HG02852 (cell line): ENCODE results near the gene ABCC11.

ENCODE experiments used
- ATAC-seq: cut with Tn5 transposase; IDR thresholded peaks from one replicate; pipeline ENCODE4 v1.9.1; 2021; ENCODE audit warnings: mild to moderate bottlenecking, moderate library complexity; ENCODE audit not compliant: unreplicated experiment

The ABCC11 gene

DNA sequence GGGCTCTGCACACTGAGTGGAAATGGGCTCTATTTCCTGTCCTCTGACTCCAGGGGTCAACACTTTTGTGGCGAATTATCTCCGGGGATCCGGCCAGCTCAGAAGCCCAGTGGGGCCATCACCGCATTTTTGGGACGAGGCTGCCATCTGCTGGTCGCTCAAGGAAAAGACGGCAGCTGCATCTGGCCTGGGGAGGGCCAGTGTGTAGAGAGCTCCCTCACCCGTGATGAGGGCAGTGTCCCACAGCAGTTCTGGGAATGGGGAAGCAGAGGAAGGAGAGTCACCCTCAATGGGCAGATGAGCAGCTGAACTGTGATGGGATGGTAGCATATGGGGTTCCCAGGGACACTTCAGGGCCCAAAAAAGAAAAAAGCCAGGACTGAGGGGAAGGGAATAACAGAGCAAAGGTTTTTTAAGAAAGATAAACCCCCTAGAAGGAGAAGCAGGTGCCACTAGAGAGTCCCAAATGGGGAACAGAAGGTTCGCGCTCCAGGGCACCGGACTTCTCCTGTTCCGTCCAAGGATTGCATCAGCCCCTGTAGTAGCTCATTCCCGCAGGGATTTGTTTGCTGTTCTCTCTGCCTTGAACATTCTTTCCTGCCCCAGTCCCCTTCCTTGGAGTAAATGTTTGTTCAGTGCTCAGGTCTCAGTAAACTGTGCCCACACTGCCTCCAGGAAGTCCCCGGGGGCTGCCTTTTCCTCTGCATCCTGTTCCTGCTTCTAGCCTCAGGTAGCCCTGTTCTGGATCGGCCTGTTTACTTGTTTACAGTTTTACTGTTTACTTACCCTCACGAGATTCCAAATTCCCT, 82.2 kb downstream of the ABCC11 start:
- ATAC-seq: peak; percentile 89

- no peak for ATAC-seq
Observed at GRCh38 chr16:48162839-48163410, 84.4 kb downstream of the ABCC11 start.

DNA sequence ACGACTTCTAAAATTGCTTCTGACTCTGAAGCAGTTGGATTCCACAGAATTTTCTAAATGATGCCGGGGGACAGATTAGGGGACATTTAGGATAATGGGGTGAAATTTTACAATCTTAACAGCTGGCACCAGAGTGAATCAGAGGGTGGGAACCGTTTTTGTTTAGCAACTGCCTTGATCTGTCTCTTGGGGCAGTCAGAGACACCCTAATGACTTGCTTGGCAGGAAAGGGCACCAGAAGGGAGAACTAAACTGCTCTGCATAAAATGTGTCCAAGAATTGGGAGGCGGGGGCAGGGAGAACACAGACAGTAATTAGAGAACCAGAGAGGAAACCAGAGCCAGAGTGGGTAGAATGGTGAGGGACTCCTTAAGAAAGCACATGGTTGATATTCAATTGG, 85.4 kb downstream of the ABCC11 start:
- no peak for ATAC-seq

- no peak for ATAC-seq
Observed at GRCh38 chr16:48160575-48160974, 86.8 kb downstream of the ABCC11 start.

- ATAC-seq: peak; percentile 85
Observed at GRCh38 chr16:48158296-48158695, 89.0 kb downstream of the ABCC11 start.

DNA sequence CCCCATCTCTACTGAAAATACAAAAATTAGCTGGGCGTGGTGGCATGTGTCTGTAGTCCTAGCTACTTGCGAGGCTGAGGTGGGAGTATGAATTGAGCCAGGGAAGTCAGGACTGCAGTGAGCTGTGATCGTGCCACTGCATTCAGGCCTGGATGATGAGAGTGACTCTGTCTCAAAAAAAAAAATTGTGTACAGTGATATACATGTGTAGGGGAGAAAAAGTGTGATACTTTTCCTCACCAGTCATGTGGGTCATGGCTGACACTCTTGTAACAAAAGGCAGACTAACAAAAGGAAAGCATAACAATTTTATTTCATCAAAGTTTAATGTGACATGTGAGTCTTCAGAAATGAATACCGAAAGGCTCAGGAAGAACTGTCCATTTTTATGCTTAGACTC, 89.5 kb downstream of the ABCC11 start:
- peak; percentile 6 for ATAC-seq

GRCh38 chr16:48157302-48157701, 90.0 kb downstream of the ABCC11 start:
- ATAC-seq: no peak

DNA sequence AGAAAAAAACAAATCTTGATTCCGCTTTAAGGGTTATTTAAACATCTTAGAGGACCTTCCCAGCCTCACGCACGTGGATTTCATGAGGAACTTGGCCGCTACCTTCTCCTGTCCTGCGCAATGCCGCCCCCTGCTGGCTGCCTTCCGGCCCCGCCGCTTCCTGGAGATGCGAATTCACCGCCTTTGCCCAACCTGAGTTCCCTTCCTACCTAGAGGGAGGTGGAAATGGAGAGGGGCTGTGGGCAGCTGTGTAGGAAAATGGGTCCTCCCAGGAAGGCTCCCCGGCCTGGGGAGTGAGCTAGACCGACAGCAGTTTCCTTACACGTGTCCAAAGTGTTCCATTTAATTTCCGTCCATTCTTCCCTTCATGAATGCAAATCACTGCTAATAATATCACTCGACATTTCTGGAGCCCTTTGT, 90.5 kb downstream of the ABCC11 start:
- peak; percentile 56 for ATAC-seq

- ATAC-seq: no peak
Observed at GRCh38 chr16:48155926-48156789, 91.2 kb downstream of the ABCC11 start, which contains the start of gene ABCC12. Gene ABCC12 (minus strand): TSS chr16:48155993. CDS start chr16:48146424, 9,569 bp downstream.

DNA sequence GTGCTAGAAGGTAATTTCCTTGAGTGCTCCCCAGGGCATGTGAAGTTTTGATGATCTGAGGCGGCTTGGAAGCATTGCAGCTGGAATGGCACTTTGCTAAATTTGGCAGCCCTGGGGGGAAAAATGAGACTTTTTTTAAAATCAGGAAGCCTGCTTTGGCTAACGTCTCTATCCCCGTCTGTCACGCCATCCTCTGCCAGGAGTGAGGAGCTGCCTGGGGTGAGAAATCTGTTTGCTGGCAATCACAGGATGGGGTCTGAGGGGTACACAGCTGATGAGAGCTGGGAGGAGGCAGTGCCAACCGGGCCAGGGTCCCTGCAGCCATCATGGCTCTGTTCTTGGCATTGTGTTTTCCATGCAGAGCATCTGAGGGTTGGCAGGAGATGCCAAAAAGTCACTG, 93.6 kb downstream of the ABCC11 start:
- ATAC-seq: no peak

GRCh38 chr16:48152226-48152625, 95.1 kb downstream of the ABCC11 start:
- no peak for ATAC-seq

- no peak for ATAC-seq
Observed at GRCh38 chr16:48150707-48151106, 96.6 kb downstream of the ABCC11 start.

GRCh38 chr16:48146710-48147109, 100.6 kb downstream of the ABCC11 start:
- ATAC-seq: no peak

DNA sequence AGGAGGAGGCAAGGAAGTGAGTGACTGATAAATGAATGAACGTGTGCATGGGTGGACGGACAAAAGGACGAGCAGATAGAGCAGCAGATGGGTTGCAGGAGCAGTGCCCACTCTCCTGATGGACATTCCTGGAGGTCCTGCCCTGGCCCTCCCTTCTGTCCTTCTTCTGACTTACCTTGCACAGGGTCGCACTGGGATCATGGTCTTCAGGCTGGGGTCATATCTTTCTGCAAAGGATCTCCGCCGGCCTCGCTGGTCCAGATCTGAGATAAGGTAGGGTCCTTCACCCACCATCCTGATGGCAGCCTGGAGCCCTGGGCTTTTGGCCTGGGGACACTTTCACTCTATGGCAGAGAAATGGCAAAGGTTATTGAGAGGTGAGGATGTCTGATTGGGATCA, 101.2 kb downstream of the ABCC11 start:
- no peak for ATAC-seq

DNA sequence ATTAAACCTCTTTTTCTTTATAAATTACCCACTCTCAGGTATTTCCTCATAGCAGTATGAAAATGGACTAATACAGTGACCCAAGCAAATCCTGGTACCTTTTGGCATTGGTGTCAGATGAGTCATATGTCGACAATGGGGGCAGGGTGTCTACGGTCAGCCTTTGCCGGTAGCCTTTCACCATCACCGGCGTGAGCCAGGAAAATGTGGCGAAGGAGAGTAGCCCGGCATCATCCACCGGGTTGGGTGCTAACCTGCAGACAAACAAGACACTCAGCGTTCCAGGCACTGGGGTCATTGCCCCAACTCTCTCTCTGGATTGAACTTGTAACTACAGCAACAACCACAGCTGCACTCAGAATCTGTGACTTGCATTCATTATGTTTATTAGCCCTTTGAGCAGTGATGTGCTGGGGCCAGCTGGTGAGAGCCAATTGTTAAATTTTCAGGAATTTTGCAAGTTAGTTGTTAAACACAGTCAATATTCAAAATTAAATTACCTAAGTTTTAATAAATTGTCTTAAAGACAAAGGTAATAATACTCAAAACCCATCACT, 103.4 kb downstream of the ABCC11 start:
- ATAC-seq: no peak

DNA sequence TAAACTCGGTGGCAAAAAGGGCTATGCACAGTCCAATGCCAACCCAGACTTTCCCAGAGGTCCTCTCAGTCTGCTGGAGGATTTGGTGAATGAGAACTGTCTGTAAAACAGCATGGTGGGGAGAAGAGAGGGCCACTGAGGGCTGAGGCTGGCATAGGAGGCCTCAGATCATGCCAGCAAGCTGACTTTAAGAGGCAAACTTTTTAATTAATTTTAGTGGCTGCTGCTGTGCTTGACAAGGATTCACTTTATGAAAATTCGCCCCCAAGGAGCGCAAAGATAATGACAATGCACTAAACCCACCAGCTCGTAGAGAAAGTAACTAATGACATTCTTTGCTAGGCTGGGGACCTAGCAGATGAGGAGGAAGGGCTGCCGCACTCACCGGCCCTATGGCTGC, 106.5 kb downstream of the ABCC11 start:
- ATAC-seq: no peak

- no peak for ATAC-seq
Observed at GRCh38 chr16:48139517-48139916, 107.8 kb downstream of the ABCC11 start.

DNA sequence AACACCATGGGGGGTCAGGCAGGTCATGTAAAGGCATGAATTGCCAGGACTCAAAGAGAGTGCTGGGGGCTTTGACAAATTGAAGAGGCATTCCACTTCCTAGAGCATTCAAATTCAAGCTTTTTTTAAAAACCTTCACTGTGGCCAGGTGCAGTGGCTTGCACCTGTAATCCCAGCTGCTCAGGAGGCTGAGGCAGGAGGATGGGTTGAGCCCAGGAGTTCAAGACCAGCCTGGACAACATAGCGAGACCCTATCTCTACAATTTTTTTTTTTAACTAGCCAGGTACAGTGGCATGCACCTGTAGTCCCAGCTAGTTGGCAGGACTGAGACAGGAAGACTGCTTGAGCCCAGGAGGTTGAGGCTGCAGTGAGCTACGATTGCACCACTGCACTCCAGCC, 108.8 kb downstream of the ABCC11 start:
- no peak for ATAC-seq

DNA sequence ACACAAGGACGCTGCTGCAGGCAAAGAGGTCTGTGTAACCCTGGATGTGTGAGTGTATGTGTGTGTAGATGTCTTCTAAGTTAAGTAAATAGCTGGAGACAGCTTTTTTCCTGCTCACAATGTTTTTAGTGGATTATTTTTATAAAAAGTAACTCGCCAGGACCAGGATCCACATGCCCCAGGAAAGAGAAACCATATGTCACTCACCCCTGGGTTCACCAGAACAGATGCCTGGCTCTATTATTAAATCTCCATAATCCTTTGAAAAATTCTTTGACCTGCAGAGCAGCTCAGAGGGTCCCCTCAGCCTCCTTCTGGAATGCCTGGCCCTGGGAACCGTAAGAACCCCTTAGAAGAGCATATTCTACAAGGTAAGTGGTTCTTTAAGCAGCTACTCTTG, 109.5 kb downstream of the ABCC11 start:
- ATAC-seq: no peak

DNA sequence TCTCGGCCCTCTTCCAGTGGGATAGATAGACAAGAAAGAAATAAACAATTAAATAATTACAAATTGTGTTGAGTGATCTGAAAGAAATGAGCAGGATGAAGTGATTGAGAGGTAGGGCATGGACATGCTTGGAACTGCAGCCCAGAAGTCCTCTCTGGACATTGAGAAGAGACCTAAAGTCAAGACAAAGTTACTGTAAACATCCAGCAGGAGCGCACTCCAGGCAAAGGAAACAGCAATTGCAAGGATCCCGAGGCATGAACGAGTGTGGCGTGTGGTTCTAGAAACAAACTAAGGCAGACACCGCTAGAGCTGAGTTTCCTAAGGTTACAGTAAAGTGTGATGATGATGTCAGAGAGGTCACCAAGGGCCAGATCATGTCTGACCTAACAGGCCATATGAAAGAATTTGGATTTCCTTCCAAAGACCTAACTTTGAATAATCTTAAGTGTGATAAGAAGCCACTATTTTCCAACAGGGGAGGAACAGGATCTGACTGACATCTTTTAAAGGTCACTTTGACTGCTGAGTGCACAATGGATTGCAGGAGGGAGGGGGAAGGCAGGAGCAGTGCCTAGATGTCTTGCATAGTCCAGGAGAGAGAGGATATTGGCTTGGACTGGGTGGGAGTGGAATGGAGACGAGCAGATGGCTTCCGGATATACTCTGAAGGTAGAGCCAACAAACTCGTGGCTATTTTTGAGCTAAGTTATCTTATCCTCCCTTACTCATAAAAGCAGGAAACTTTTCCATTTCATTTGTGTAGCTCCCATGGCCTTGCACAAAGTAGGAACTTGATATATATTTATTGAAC, 110.6 kb downstream of the ABCC11 start:
- ATAC-seq: no peak
